Dendritic cell treated with granulocyte-macrophage colony-stimulating factor and Interleukin-4, amounts not matched to agents 40 ng/mL and 50 ng/mL, for 4 days (primary cell): ENCODE data around the gene KRT37.

ENCODE experiments used
- H3K27ac Mint-ChIP-seq: one replicate; pipeline ENCODE4 v1.8.0; 2022; ENCODE audit warnings: mild to moderate bottlenecking, mixed read lengths
- H3K27me3 Mint-ChIP-seq: one replicate; pipeline ENCODE4 v1.8.0; 2022; ENCODE audit warnings: mild to moderate bottlenecking, mixed read lengths
- H3K36me3 Mint-ChIP-seq: one replicate; pipeline ENCODE4 v1.8.0; 2022; ENCODE audit warnings: low read depth, mixed read lengths
- H3K4me1 Mint-ChIP-seq: one replicate; pipeline ENCODE4 v1.8.0; 2022; ENCODE audit warnings: low read depth, mixed read lengths
- H3K4me3 Mint-ChIP-seq: one replicate; pipeline ENCODE4 v1.8.0; 2022; ENCODE audit warnings: mild to moderate bottlenecking, moderate library complexity, mixed read lengths
- H3K9me3 Mint-ChIP-seq: one replicate; pipeline ENCODE4 v1.8.0; 2022; ENCODE audit warnings: mixed read lengths
- intact Hi-C: fragments of 100-400 bp; cut with micrococcal nuclease; formaldehyde crosslinking; loops from one replicate; pipeline ENCODE4 v1.15.0; 2022

KRT37 gene

DNA sequence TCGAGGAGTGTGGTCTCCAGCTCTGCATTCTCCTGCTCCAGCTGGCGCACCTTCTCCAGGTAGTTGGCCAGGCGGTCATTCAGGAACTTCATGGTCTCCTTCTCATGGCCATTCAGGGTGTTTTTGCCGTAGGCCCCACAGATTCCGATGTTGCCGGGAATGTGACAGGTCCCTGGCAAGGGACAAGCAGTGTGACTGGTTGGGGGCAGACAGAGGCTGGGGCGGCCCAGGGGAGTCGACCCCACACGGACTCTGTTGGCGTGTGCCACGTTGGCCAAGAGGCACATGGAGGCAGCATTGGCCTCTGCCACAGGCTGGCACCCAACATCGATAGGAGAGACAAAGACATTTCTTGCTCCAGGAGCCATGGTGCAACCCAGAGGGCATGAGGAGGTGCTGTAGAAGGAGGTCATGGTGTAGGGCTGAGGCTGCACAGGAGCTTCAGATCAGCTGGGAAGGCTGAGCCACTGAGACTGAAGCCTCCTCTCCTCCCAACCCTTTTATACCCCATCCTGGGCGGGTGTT lies at the start of gene KRT37:
TSS of gene KRT37 (minus strand) at position 475 of the 525 bp plus-strand sequence. CDS start at position 413, 62 bp downstream.
- Mint-ChIP-seq H3K27ac (no peak within 1 kb of the TSS), H3K4me3 (no peak within 1 kb of the TSS), H3K36me3 (no peaks in the 10 kb centered on the region), H3K9me3 (no peaks in the 10 kb centered on the region), H3K27me3 (peaks cover 6% of the 10 kb centered on the region), H3K4me1 (no peaks in the 10 kb centered on the region)
- intact Hi-C loops: no loop called here

DNA sequence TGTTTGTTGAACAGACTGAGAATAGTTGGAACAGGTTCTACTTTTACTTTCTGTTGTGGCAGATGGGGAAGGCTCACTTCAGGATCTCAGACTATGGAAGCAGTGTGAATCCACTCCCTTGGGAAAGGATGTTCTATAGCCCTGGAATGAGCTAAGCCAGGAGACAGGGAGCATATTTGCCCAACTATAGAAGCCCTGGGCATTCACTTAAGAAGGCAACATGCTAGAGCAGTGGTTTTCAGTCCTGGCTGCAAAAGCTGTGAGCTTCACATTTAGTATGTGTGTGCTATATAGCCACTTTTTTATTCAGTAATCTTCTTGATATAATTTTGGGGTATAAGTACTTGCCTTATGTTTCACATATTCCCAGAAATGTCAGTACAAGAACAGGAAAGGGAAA lies 44.0 kb upstream of the KRT37 start:
- no peaks in the 10 kb centered on the region for H3K4me1 Mint-ChIP-seq
- no peaks in the 10 kb centered on the region for H3K9me3 Mint-ChIP-seq
- no peak overlapping the region for H3K4me3 Mint-ChIP-seq

DNA sequence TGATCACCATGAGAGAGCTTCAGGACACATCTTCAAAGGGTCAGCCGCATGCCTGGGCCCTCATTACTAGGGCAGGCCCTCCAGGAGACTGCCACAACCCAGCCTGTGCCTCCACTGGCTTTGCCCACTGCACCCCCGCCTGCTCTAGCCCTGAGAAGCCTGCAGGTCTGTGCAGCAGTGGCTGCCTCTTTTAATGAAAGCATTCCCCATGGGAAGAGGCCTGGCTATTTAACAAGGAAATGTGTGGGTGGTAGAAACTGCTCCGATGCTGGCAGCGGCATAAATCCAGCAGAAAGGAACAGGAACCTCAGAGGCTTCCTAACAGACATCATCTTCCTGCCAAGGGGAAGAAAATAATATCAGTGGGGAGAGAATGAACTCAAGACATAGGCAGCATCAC lies 43.2 kb upstream of the KRT37 start:
- H3K27me3 Mint-ChIP-seq: peaks cover 17% of the 10 kb centered on the region
- no peak overlapping the region for H3K27ac Mint-ChIP-seq
- no peaks in the 10 kb centered on the region for H3K4me1 Mint-ChIP-seq
- H3K4me3 Mint-ChIP-seq: no peak overlapping the region
- no peaks in the 10 kb centered on the region for H3K9me3 Mint-ChIP-seq
- H3K36me3 Mint-ChIP-seq: no peaks in the 10 kb centered on the region
- intact Hi-C loops: no loop called here

More for the DNA sequence above, 44.0 kb upstream of the KRT37 start:
- Mint-ChIP-seq H3K27ac (no peak overlapping the region), H3K27me3 (peaks cover 20% of the 10 kb centered on the region), H3K36me3 (no peaks in the 10 kb centered on the region)
- intact Hi-C loops: no loop called here

DNA sequence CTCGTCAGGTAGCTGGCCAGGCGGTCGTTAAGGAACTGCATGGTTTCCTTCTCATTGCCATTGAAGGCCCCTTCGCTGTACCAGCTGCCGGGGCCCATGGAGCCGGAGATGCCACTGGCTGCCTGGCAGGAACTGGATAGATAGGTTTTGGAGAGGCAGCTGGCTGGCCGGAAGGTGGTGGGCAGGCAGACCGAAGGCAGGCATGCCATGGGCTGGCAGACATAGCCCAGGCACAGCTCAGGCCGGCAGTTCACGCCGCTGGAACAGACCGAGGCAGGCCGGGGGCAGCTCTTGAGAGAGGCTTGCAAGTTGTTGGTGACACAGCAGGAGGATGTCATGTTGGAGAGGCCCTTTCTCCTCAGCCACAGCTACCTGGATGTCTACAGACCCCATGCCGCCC lies 42.6 kb upstream of the KRT37 start, which contains the start of gene KRT32:
TSS of gene KRT32 (minus strand) at position 399 of the 400 bp plus-strand sequence. CDS start at position 338, 61 bp downstream.
- Mint-ChIP-seq H3K36me3 (no peaks in the 10 kb centered on the region), H3K27me3 (peaks cover 15% of the 10 kb centered on the region), H3K4me3 (no peak within 1 kb of the TSS), H3K4me1 (no peaks in the 10 kb centered on the region), H3K27ac (no peak within 1 kb of the TSS), H3K9me3 (no peaks in the 10 kb centered on the region)
- intact Hi-C loops: no loop called here

DNA sequence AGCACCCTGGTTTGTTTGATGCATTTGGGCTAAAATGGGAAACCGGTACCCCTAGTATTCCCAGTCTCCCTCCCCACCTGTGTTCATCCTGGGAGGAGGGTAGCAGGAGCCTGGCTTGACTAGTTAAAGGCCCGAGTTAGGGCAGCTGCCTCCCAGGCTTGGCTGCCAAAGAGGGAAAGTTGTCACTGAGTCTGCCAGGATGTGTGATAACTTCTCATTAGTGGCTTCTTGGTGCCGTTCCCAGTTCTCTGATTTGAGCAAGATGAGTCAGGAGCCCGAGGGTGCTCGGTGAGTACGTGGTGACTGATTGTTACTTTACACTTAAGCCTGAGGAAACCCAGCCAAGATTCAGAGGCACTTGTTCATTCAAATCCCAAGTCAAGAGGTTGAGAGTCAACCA lies 40.3 kb upstream of the KRT37 start:
- H3K27ac Mint-ChIP-seq: no peak overlapping the region

DNA sequence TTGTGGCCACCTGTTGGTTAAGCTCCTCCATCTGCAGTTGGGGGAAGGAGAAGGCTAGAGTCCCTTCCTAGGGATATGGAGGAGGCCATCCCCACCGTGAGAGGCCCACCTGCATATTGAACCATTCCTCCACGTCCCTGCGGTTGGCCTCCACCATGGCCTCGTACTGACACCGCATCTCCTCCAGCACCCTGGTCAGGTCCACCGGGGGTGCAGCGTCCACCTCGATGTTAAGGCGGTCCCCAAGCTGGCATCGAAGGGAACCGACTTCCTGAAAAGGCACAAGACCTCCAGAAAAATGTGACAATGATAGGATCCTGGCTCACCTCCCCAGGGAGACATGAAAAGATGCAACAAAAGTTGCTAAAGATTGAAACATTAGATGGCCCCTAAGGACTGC lies 39.8 kb upstream of the KRT37 start:
- Mint-ChIP-seq H3K9me3 (no peaks in the 10 kb centered on the region), H3K27ac (no peak overlapping the region), H3K4me3 (no peak overlapping the region), H3K36me3 (no peaks in the 10 kb centered on the region), H3K27me3 (peaks cover 10% of the 10 kb centered on the region), H3K4me1 (no peaks in the 10 kb centered on the region)
- intact Hi-C loops: no loop called here

More for the DNA sequence above, 40.3 kb upstream of the KRT37 start:
- Mint-ChIP-seq H3K27me3 (peaks cover 12% of the 10 kb centered on the region), H3K36me3 (no peaks in the 10 kb centered on the region), H3K4me1 (no peaks in the 10 kb centered on the region), H3K9me3 (no peaks in the 10 kb centered on the region), H3K4me3 (no peak overlapping the region)
- intact Hi-C loops: no loop called here

DNA sequence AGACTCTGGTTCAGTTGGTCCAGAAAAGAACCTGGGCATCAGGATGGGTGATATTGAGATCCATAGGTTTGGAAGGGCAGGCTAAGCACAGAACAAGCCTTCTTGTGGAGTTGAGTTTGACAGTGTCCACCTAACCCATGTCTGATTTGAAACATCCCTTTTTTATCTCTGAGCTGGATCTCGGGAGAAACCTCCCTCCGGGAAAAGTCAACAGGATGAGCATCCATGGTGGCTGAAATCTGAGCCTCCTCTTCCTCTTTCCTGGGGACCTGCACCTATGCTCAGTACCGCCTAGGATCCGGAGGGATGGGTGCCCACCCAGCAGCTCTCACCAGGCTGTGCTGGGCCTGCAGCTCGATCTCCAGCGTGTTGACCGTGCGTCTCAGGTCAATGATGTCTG lies 39.4 kb upstream of the KRT37 start:
- Mint-ChIP-seq H3K4me3 (no peak overlapping the region), H3K27me3 (peaks cover 9% of the 10 kb centered on the region), H3K27ac (no peak overlapping the region), H3K9me3 (no peaks in the 10 kb centered on the region), H3K4me1 (no peaks in the 10 kb centered on the region), H3K36me3 (no peaks in the 10 kb centered on the region)
- intact Hi-C loops: no loop called here

DNA sequence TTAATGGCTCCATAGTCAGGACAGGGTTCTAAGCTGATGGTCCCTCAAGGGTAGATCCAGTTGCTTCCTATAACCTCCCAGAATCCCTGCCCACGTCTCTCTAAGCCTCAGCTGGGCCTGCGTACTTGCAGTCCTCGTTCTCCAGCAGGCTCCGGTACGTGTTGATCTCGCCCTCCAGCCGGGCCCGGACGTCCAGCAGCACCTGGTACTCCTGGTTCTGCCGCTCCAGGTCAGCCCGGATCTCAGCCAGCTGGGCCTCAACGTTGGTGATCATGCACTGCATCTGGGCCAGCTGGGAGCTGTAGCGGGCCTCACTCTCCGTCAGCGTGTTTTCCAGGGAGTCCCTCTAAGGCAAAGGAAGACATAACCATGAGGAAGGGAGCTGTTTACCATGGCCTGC lies 38.3 kb upstream of the KRT37 start:
- intact Hi-C loops: no loop called here
- Mint-ChIP-seq H3K4me3 (no peak overlapping the region), H3K27ac (no peak overlapping the region)

DNA sequence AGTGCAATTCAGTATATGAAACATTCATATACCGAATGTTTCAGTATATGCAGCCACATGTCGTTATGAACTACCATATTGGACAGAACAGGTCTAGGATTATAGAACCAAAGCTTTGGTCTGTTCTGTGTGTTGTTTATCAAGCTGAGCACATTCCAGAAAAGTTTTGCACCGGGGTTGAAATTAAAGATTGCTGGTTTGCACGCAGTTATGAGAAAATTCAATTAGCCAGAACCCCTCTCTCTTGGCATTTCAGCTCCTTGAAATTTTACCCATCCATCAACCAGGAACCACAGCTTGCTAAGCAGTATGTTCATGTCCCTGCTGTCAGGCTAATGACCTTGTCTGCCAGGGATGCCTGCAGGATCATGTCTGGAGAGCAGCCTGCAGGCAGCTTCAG lies 33.3 kb upstream of the KRT37 start:
- Mint-ChIP-seq H3K4me1 (no peaks in the 10 kb centered on the region), H3K9me3 (no peaks in the 10 kb centered on the region), H3K27ac (no peak overlapping the region), H3K36me3 (no peaks in the 10 kb centered on the region), H3K4me3 (no peak overlapping the region), H3K27me3 (peaks cover 14% of the 10 kb centered on the region)
- intact Hi-C loops: no loop called here

More for the DNA sequence above, 38.3 kb upstream of the KRT37 start:
- Mint-ChIP-seq H3K27me3 (peaks cover 5% of the 10 kb centered on the region), H3K9me3 (no peaks in the 10 kb centered on the region), H3K36me3 (no peaks in the 10 kb centered on the region), H3K4me1 (no peaks in the 10 kb centered on the region)

DNA sequence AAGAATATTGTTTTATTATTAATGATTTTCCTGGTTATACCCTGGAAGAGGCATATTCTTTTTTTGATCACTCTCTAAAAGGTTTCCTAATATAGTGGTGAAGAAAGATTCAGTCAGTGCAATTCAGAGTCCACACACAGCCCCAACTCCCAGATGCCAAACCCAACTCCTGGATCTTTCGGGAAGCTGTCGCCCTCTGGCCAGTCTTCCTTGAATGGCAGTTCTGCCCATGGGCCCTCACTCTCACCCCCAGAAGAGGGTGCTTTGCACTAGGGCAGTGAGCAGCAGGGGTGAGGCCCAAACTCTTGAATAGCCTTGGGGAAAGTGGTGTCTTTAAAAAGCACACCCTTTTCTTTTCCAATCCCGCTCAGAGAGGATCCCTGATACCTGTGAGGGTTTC lies 31.8 kb upstream of the KRT37 start:
- H3K4me3 Mint-ChIP-seq: no peak overlapping the region
- intact Hi-C loops: no loop called here
- H3K36me3 Mint-ChIP-seq: no peaks in the 10 kb centered on the region
- no peak overlapping the region for H3K27ac Mint-ChIP-seq
- no peaks in the 10 kb centered on the region for H3K9me3 Mint-ChIP-seq
- H3K4me1 Mint-ChIP-seq: peaks cover 6% of the 10 kb centered on the region
- peaks cover 18% of the 10 kb centered on the region for H3K27me3 Mint-ChIP-seq

DNA sequence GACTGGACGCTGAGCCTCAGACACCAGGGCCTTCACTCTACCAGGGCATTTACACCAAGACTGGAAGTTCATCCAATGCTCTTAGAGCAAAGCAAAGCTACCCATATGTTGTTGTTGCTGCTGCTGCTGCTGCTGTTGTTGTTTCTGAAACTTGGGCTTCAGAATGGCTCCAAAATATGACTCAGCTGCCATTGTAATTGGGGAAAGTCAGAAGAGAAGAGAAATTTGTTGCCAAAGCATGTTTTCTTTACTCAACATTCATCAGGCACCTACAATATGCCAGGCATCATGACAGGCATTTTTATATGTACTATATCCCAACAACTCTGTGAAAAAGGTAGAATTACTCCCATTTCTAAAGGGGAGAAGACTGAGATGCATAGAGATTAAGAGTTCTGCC lies 30.9 kb upstream of the KRT37 start:
- intact Hi-C loops: no loop called here

DNA sequence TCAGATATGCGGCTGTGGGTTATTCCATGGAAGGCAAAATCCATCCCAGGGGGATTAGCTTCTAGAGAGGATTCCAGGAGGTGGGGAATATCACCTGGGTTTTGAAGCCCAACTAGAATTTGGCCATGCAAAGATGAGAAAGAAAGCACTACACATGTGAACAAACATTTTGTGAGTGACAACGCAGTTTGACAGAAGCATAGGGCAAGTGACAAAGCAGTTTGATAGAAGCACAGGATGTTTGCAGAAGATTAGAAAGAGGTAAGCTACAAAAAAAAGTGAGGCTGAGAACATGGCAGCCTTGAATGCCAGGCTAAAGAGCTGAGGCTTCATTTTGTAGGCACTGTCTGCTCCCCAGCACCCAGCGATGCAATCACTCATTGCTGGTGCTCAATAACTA lies 28.7 kb upstream of the KRT37 start:
- Mint-ChIP-seq H3K27me3 (peaks cover 22% of the 10 kb centered on the region), H3K4me3 (no peak overlapping the region), H3K4me1 (peaks cover 6% of the 10 kb centered on the region), H3K9me3 (no peaks in the 10 kb centered on the region), H3K36me3 (no peaks in the 10 kb centered on the region), H3K27ac (no peak overlapping the region)
- intact Hi-C loops: no loop called here

More for the DNA sequence above, 30.9 kb upstream of the KRT37 start:
- H3K9me3 Mint-ChIP-seq: no peaks in the 10 kb centered on the region
- no peak overlapping the region for H3K4me3 Mint-ChIP-seq
- peaks cover 21% of the 10 kb centered on the region for H3K27me3 Mint-ChIP-seq
- no peaks in the 10 kb centered on the region for H3K36me3 Mint-ChIP-seq
- no peak overlapping the region for H3K27ac Mint-ChIP-seq
- peaks cover 6% of the 10 kb centered on the region for H3K4me1 Mint-ChIP-seq

DNA sequence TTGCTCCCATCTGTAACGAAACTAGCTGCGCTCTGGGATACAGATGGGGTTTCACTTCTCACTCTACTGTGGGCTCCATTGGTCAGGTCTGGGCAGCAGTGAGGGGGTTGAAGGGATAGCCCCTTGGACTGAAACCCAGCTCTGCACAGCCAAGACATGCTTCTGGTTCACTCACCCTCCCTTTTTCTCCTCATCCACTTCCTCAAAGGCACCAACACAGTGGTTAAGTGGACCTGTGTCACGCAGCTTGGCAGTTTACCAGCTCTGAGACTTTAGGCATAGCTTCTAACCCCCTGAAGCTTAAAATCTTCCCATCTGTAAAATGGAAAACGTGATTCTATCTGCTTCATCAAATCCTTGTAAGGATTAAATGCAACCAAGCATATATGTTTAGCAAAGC lies 27.9 kb upstream of the KRT37 start:
- Mint-ChIP-seq H3K36me3 (no peaks in the 10 kb centered on the region), H3K27ac (no peak overlapping the region), H3K9me3 (no peaks in the 10 kb centered on the region), H3K4me3 (no peak overlapping the region), H3K4me1 (peaks cover 6% of the 10 kb centered on the region), H3K27me3 (peaks cover 22% of the 10 kb centered on the region)
- intact Hi-C loops: no loop called here

DNA sequence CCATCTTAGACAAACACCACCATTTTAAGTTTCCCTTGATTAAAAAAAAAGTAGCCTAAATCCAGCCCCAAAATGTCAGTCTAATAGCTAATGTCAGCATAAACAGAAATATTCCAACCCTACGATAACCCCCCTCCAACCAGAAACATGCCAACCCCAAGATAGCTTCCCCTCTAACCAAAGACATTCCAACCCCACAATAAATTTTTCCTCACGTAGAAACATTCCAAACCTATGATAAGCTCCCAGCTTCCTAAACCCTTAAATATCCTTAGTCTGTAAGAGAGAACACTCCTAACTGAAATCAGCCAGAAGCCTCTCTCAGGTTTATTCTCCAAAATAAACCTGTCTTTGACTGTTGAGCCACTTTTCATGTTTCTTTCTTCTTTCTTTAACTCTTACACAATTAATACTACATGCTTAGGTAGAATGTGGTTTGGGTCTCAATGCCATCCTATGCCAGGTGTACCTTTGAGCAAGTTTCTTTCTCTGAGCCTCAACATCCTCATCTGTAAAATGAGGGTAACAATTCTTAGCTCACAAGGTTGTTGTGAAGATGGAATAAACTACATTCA lies 26.9 kb upstream of the KRT37 start:
- no peak overlapping the region for H3K4me3 Mint-ChIP-seq
- H3K27me3 Mint-ChIP-seq: peaks cover 22% of the 10 kb centered on the region
- intact Hi-C loops: no loop called here
- H3K9me3 Mint-ChIP-seq: no peaks in the 10 kb centered on the region
- H3K36me3 Mint-ChIP-seq: no peaks in the 10 kb centered on the region
- H3K27ac Mint-ChIP-seq: no peak overlapping the region
- H3K4me1 Mint-ChIP-seq: peaks cover 6% of the 10 kb centered on the region

DNA sequence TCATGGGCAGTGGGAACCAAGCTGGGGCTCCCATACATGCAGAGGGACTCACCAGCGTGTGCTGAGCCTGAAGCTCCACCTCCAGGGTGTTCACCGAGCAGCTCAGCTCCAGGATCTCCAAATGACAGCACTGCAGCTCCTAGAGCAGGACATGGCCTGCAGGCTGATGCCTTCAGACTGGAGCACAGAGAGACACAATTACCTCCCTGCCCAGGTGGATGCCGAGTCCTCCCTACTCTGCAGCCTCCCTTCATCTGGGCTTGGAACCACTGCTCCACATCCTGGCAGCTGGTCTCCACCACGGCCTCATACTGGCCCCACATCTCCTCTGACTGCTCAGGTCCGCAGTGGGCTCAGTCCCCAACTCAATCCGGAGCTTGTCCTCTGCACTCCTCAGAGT lies 24.6 kb upstream of the KRT37 start:
- no peak overlapping the region for H3K4me3 Mint-ChIP-seq
- no peaks in the 10 kb centered on the region for H3K9me3 Mint-ChIP-seq
- H3K36me3 Mint-ChIP-seq: no peaks in the 10 kb centered on the region
- peaks cover 29% of the 10 kb centered on the region for H3K27me3 Mint-ChIP-seq
- H3K4me1 Mint-ChIP-seq: peaks cover 6% of the 10 kb centered on the region
- intact Hi-C loops: no loop called here
- H3K27ac Mint-ChIP-seq: no peak overlapping the region
